ENCODE results near the gene IL36RN. TPM values are rescaled to one million over a fixed set of nuclear protein-coding genes. Genes with fewer than 3 reads are reported as not detected.
"Not testable (repeated sequence)": the region's sequence is repeated elsewhere in the genome, so short reads cannot be mapped to it uniquely, and the experiment has no call there.

IL36RN gene
- total RNA-seq, 1 experiment from 2014 or later, result not detected

- Histone ChIP-seq H3K4me2 (ENCODE audit: low read depth, low read length, poor library complexity, severe bottlenecking) (no peak overlapping the region), H3K9me2 (replicated peaks; ENCODE audit: insufficient read depth, low read length) (no peaks in the 10 kb centered on the region), H3K9me3 (ENCODE audit: low read length) (no peaks in the 10 kb centered on the region), H3K4me3 (ENCODE audit: low read length) (no peak overlapping the region), H3K36me3 (ENCODE audit: insufficient read depth, low read length) (no peaks in the 10 kb centered on the region), H4K20me1 (ENCODE audit: insufficient read depth, low read depth, low read length) (no peaks in the 10 kb centered on the region), H3K27ac (ENCODE audit: low read length) (no peak overlapping the region), H3K4me1 (ENCODE audit: low read length) (no peaks in the 10 kb centered on the region), H3K27me3 (ENCODE audit: low read length) (no peaks in the 10 kb centered on the region), H2AFZ (ENCODE audit: low read length) (no peak overlapping the region), H3K9ac (ENCODE audit: low read length) (no peak overlapping the region), H3K79me2 (ENCODE audit: low read length) (no peaks in the 10 kb centered on the region)
- DNase-seq, result no peak
Measured at GRCh38 chr2:113091231-113091896, 32.4 kb downstream of the IL36RN start.

GRCh38 chr2:113092864-113093612, 34.0 kb downstream of the IL36RN start:
- Histone ChIP-seq H3K9ac (ENCODE audit: low read length) (no peak overlapping the region), H3K4me3 (ENCODE audit: low read length) (no peak overlapping the region), H3K4me2 (ENCODE audit: low read depth, low read length, poor library complexity, severe bottlenecking) (no peak overlapping the region), H3K9me2 (replicated peaks; ENCODE audit: insufficient read depth, low read length) (no peaks in the 10 kb centered on the region), H3K27me3 (ENCODE audit: low read length) (no peaks in the 10 kb centered on the region), H3K9me3 (ENCODE audit: low read length) (no peaks in the 10 kb centered on the region), H2AFZ (ENCODE audit: low read length) (no peak overlapping the region), H3K79me2 (ENCODE audit: low read length) (no peaks in the 10 kb centered on the region), H3K4me1 (ENCODE audit: low read length) (no peaks in the 10 kb centered on the region), H4K20me1 (ENCODE audit: insufficient read depth, low read depth, low read length) (no peaks in the 10 kb centered on the region), H3K36me3 (ENCODE audit: insufficient read depth, low read length) (no peaks in the 10 kb centered on the region), H3K27ac (ENCODE audit: low read length) (no peak overlapping the region)
- no peak for DNase-seq

GRCh38 chr2:113093613-113093977, 34.6 kb downstream of the IL36RN start:
- Histone ChIP-seq H3K9me2 (replicated peaks; ENCODE audit: insufficient read depth, low read length) (no peaks in the 10 kb centered on the region), H3K9me3 (ENCODE audit: low read length) (no peaks in the 10 kb centered on the region), H3K4me1 (ENCODE audit: low read length) (no peaks in the 10 kb centered on the region), H3K27ac (ENCODE audit: low read length) (no peak overlapping the region), H3K36me3 (ENCODE audit: insufficient read depth, low read length) (no peaks in the 10 kb centered on the region), H2AFZ (ENCODE audit: low read length) (no peak overlapping the region), H3K27me3 (ENCODE audit: low read length) (no peaks in the 10 kb centered on the region), H3K4me2 (ENCODE audit: low read depth, low read length, poor library complexity, severe bottlenecking) (no peak overlapping the region), H3K4me3 (ENCODE audit: low read length) (no peak overlapping the region), H3K9ac (ENCODE audit: low read length) (no peak overlapping the region), H3K79me2 (ENCODE audit: low read length) (no peaks in the 10 kb centered on the region), H4K20me1 (ENCODE audit: insufficient read depth, low read depth, low read length) (no peaks in the 10 kb centered on the region)
- DNase-seq, result no peak

GRCh38 chr2:113096306-113096705, 37.3 kb downstream of the IL36RN start:
- DNase-seq; H3K9me2 ChIP-seq (replicated peaks; ENCODE audit: insufficient read depth, low read length); H3K9ac ChIP-seq (ENCODE audit: low read length); H3K9me3 ChIP-seq (ENCODE audit: low read length); H3K4me3 ChIP-seq (ENCODE audit: low read length); H3K27me3 ChIP-seq (ENCODE audit: low read length); H3K27ac ChIP-seq (ENCODE audit: low read length); H4K20me1 ChIP-seq (ENCODE audit: insufficient read depth, low read depth, low read length); H2AFZ ChIP-seq (ENCODE audit: low read length); H3K79me2 ChIP-seq (ENCODE audit: low read length); H3K4me1 ChIP-seq (ENCODE audit: low read length); H3K36me3 ChIP-seq (ENCODE audit: insufficient read depth, low read length); H3K4me2 ChIP-seq (ENCODE audit: low read depth, low read length, poor library complexity, severe bottlenecking): not testable (repeated sequence)

- H3K4me2 ChIP-seq (ENCODE audit: low read depth, low read length, poor library complexity, severe bottlenecking); H3K36me3 ChIP-seq (ENCODE audit: insufficient read depth, low read length); H3K27me3 ChIP-seq (ENCODE audit: low read length); H3K9ac ChIP-seq (ENCODE audit: low read length); H3K79me2 ChIP-seq (ENCODE audit: low read length); H3K4me3 ChIP-seq (ENCODE audit: low read length); H3K9me3 ChIP-seq (ENCODE audit: low read length); H4K20me1 ChIP-seq (ENCODE audit: insufficient read depth, low read depth, low read length); H3K9me2 ChIP-seq (replicated peaks; ENCODE audit: insufficient read depth, low read length); DNase-seq; H3K4me1 ChIP-seq (ENCODE audit: low read length); H3K27ac ChIP-seq (ENCODE audit: low read length); H2AFZ ChIP-seq (ENCODE audit: low read length): not testable (repeated sequence)
Measured at GRCh38 chr2:113096842-113097618, 38.0 kb downstream of the IL36RN start.

- Histone ChIP-seq H3K4me2 (ENCODE audit: low read depth, low read length, poor library complexity, severe bottlenecking) (no peak overlapping the region), H3K4me3 (ENCODE audit: low read length) (no peak overlapping the region), H3K27ac (ENCODE audit: low read length) (no peak overlapping the region), H3K4me1 (ENCODE audit: low read length) (no peaks in the 10 kb centered on the region), H3K9me2 (replicated peaks; ENCODE audit: insufficient read depth, low read length) (no peaks in the 10 kb centered on the region), H3K36me3 (ENCODE audit: insufficient read depth, low read length) (no peaks in the 10 kb centered on the region), H2AFZ (ENCODE audit: low read length) (no peak overlapping the region), H3K27me3 (ENCODE audit: low read length) (no peaks in the 10 kb centered on the region), H3K9me3 (ENCODE audit: low read length) (no peaks in the 10 kb centered on the region), H4K20me1 (ENCODE audit: insufficient read depth, low read depth, low read length) (no peaks in the 10 kb centered on the region), H3K79me2 (ENCODE audit: low read length) (no peaks in the 10 kb centered on the region), H3K9ac (ENCODE audit: low read length) (no peak overlapping the region)
- no peak for DNase-seq
Measured at GRCh38 chr2:113098041-113098440, 39.0 kb downstream of the IL36RN start.

- Histone ChIP-seq H3K4me1 (ENCODE audit: low read length) (no peaks in the 10 kb centered on the region), H2AFZ (ENCODE audit: low read length) (no peak overlapping the region), H3K36me3 (ENCODE audit: insufficient read depth, low read length) (no peaks in the 10 kb centered on the region), H3K4me2 (ENCODE audit: low read depth, low read length, poor library complexity, severe bottlenecking) (no peak overlapping the region), H3K4me3 (ENCODE audit: low read length) (no peak overlapping the region), H3K27ac (ENCODE audit: low read length) (no peak overlapping the region), H3K9me2 (replicated peaks; ENCODE audit: insufficient read depth, low read length) (no peaks in the 10 kb centered on the region), H3K9me3 (ENCODE audit: low read length) (no peaks in the 10 kb centered on the region), H3K79me2 (ENCODE audit: low read length) (no peaks in the 10 kb centered on the region), H4K20me1 (ENCODE audit: insufficient read depth, low read depth, low read length) (no peaks in the 10 kb centered on the region), H3K27me3 (ENCODE audit: low read length) (no peaks in the 10 kb centered on the region), H3K9ac (ENCODE audit: low read length) (no peak overlapping the region)
- DNase-seq, result no peak
Measured at GRCh38 chr2:113098532-113098931, 39.5 kb downstream of the IL36RN start.

GRCh38 chr2:113102133-113102532, 43.1 kb downstream of the IL36RN start:
- DNase-seq, result no peak
- H3K9me3 ChIP-seq (ENCODE audit: low read length), result no peaks in the 10 kb centered on the region
- no peak overlapping the region for H3K4me2 ChIP-seq (ENCODE audit: low read depth, low read length, poor library complexity, severe bottlenecking)
- H3K9ac ChIP-seq (ENCODE audit: low read length), result no peak overlapping the region
- H3K27ac ChIP-seq (ENCODE audit: low read length), result no peak overlapping the region
- no peaks in the 10 kb centered on the region for H3K27me3 ChIP-seq (ENCODE audit: low read length)
- no peaks in the 10 kb centered on the region for H3K4me1 ChIP-seq (ENCODE audit: low read length)
- H2AFZ ChIP-seq (ENCODE audit: low read length), result no peak overlapping the region
- no peaks in the 10 kb centered on the region for H3K9me2 ChIP-seq (replicated peaks; ENCODE audit: insufficient read depth, low read length)
- no peaks in the 10 kb centered on the region for H3K36me3 ChIP-seq (ENCODE audit: insufficient read depth, low read length)
- no peak overlapping the region for H3K4me3 ChIP-seq (ENCODE audit: low read length)
- H4K20me1 ChIP-seq (ENCODE audit: insufficient read depth, low read depth, low read length), result no peaks in the 10 kb centered on the region
- H3K79me2 ChIP-seq (ENCODE audit: low read length), result no peaks in the 10 kb centered on the region
